Activated CD4-positive, CD25-positive, alpha-beta regulatory T cell (primary cell): ENCODE results near the gene CYP4B1.
"Not testable (repeated sequence)": the region's sequence is repeated elsewhere in the genome, so short reads cannot be mapped to it uniquely, and the experiment has no call there.

Experiments
- DNase-seq, 4 experiments: peaks; one replicate each; lab custom pipeline; 2025; lab: John Stamatoyannopoulos, UW

CYP4B1 gene

GRCh38 chr1:46816930-46817329, 18.1 kb downstream of the CYP4B1 start:
- no peak for DNase-seq

- no peak for DNase-seq
Measured at GRCh38 chr1:46817814-46818213, 19.0 kb downstream of the CYP4B1 start.

GRCh38 chr1:46818591-46818990, 19.7 kb downstream of the CYP4B1 start:
- DNase-seq: no peak

GRCh38 chr1:46819335-46819734, 20.5 kb downstream of the CYP4B1 start:
- DNase-seq: no peak

DNA sequence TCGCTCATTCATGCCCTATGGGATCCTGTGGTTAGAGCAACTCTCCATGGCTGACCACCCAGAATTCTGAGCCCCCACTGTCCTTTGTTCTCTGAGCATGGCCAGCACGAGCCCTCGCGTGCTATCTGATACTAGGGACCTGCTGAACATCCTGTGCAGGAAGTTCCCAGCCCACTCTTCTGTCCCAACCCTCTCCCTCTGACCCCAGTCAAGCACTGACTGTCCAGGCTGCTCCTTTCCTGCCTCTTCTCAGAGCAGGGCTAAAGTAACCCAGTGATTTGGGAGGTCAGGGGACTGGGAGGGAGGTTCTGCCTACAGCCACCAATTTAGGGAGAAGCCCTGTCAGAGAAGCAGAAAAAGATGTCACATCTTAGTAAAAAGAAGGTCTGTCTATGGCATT, 21.2 kb downstream of the CYP4B1 start:
- DNase-seq: no peak

DNA sequence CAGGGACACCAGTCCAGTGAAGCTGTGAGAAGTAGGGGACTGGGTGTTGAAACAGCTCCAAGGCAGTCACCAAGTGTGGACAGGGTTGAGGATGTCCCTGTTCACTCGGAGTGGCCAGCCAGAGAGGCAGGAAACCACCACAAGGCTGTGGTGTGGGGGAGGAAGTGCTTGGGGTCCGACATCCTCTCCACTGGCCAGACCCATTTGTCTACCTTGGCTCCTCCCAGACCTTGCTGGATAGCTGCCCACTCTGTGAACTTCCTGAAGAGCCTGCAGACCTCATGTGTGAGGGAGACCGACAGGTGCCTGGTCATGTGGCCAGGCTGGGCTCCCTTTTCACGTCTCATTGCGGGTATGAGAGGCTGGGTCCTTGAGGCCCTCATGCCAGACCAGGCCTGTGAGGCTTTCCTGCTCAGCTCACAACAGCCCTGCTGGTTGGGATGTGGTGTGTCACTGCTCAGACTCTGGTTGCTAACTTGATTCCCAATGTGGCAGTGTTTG, 21.8 kb downstream of the CYP4B1 start:
- no peak for DNase-seq

DNA sequence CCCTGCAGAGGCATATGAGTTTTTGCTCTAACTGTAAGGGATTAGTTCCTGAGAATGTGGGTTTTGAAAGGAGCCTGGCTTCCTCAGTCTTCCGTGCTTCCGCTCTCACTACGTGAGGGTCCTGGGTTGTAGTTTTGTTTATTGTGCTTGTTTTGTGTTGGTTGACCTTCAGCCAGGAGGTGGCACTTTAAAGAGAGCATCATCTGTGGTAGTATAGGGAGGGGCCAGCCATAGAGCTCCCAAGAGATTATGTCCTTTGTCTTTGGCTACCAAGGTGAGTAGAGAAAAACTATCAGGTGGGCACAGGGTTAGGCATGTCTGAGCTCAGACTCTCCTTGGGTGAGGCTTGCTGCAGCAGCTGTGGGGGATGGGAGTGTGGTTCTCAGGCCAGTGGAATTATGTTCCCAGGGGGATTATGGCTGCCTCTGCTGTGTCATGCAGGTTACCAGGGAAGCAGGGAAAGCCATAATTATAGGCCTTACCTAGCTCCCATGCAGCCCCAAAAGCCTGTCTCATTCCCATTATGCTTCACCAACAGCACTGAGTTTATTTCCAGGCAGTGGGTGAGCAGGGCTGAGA, 23.5 kb downstream of the CYP4B1 start:
- DNase-seq: no peak

DNA sequence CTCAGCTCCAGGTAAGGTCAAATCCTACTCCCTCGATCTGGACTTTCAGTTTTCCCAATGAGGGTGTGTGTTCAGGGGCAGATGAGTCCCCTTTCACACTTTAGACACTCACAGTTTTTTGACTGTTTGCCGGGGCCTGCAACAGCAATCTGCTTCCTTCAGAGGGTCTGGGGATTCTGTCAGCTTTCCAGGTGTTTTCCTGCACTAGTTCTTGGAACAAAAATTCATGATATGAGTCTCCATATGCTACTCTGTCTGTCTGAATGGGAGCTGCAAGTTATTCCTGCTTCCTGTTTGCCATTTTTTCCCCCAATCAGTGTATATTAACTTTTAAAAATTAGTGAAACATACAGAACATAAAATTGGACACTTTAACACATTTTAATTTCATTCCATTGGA, 24.3 kb downstream of the CYP4B1 start:
- DNase-seq: no peak

DNA sequence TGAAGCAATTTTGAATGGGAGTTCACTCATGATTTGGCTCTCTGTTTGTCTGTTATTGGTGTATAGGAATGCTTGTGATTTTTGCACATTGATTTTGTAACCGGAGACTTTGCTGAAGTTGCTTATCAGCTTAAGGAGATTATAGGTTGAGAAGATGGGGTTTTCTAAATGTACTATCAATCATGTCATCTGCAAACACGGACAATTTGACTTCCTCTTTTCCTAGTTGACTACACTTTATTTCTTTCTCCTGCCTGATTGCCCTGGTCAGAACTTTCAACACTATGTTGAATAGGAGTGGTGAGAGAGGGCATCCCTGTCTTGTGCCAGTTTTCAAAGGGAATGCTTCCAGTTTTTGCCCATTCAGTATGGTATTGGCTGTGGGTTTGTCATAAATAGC, 28.0 kb downstream of the CYP4B1 start:
- not testable (repeated sequence) for DNase-seq

DNA sequence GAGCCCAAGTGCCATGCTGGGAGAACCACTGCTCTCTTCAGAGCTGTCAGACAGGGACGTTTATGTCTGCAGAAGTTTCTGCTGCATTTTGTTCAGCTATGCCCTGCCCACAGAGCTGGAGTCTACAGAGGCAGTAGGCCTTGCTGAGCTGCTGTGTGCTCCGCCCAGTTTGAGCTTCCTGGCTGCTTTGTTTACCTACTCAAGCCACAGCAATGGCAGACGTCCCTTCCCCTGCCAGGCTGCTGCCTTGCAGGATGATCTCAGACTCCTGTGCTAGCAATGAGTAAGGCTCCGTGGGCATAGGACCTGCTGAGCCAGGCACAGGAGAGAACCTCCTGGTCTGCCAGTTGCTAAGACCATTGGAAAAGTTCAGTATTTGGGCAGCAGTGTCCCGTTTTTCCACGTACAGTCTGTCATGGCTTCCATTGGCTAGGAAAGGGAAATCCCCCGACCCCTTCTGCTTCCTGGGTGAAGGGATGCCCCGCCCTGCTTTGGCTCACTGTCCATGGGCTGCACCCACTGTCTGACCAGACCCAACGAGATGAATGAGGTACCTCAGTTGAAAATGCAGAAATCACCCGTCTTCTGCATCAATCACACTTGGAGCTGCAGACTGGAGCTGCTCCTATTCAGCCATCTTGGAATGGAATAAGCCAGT, 31.9 kb downstream of the CYP4B1 start:
- DNase-seq: no peak

DNA sequence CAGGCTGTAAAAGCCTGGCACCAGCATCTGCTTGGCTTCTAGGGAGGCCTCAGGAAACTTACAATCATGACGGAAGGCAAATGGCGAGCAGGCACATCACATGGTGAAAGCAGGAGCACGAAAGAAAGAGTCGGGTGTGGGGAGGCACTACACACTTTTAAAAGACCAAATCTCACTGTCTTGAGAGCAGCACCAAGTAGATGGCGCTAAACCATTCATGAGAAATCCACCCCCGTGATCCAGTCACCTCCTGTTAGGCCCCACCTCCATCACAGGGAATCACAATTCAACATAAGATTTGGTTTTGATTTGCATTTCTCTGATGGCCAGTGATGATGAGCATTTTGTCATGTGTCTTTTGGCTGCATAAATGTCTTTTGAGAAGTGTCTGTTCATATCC, 36.6 kb downstream of the CYP4B1 start:
- DNase-seq: not testable (repeated sequence)

GRCh38 chr1:46846386-46846785, 47.5 kb downstream of the CYP4B1 start:
- DNase-seq: not testable (repeated sequence)

DNA sequence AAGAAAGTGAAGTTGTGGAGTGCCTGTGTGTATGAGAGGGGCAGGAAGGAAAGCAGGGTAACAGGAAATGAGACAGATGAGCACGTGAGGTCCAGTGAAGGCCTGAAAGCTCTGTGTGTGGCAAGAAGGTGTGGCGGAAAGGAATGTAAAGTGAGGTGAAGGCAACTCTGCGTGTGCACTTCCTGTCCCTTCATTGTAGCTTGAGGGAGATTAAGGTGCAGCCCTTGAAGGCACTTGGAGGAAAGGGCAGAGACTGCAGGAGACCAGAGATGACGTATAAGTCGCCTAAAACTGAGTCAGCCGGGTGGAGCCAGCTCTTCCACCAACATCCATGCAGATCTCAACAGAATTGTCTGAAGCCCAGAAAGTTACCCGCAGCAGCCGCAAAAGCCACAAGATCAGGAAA, 58.8 kb downstream of the CYP4B1 start:
- not testable (repeated sequence) for DNase-seq

GRCh38 chr1:46862348-46862747, 63.5 kb downstream of the CYP4B1 start:
- DNase-seq: no peak
